SU-DHL-6 (cell line): ENCODE data around the gene DAP3.
"Not testable (repeated sequence)": the region's sequence is repeated elsewhere in the genome, so short reads cannot be mapped to it uniquely, and the experiment has no call there.

ENCODE experiments used
- H2AFZ ChIP-seq: fragments of 200-600 bp; sonication (generic); 2 replicates; pipeline ENCODE4 v1.6.1; 2014; ENCODE audit warnings: low read depth, mild to moderate bottlenecking, moderate library complexity, mixed read lengths, antibody characterized with exemption, low read length; ENCODE audit not compliant: severe bottlenecking
- H3F3A ChIP-seq: fragments of 200-600 bp; shearing (Covaris generic); 2 replicates; pipeline ENCODE4 v1.6.0; 2016; ENCODE audit warnings: antibody characterized with exemption, mild to moderate bottlenecking; ENCODE audit not compliant: insufficient read depth
- H3K27ac ChIP-seq: fragments of 200-600 bp; sonication (generic); 2 replicates; pipeline ENCODE4 v1.5.1; 2016; ENCODE audit warnings: low read depth, mild to moderate bottlenecking, low read length, moderate library complexity, mixed read lengths
- H3K27me3 ChIP-seq: fragments of 200-600 bp; sonication (generic), shearing (Covaris generic); 2 replicates; pipeline ENCODE4 v1.6.0; 2014; ENCODE audit warnings: mild to moderate bottlenecking, low read length
- H3K36me3 ChIP-seq: fragments of 200-600 bp; sonication (generic); 2 replicates; pipeline ENCODE4 v1.6.1; 2014; ENCODE audit warnings: mild to moderate bottlenecking, low read length, mixed read lengths
- H3K4me2 ChIP-seq: fragments of 300-600, 200-600 bp; shearing (Covaris generic), sonication (generic); 2 replicates; pipeline ENCODE4 v1.6.0; 2014; ENCODE audit warnings: low read length, low read depth, mild to moderate bottlenecking; ENCODE audit not compliant: poor library complexity, severe bottlenecking
- H3K4me3 ChIP-seq: fragments of 200-600 bp; sonication (generic); 2 replicates; pipeline ENCODE4 v1.5.1; 2014; ENCODE audit warnings: antibody characterized with exemption, low read length, mild to moderate bottlenecking, mixed read lengths; ENCODE audit not compliant: insufficient read depth, poor library complexity, severe bottlenecking
- H3K79me2 ChIP-seq: fragments of 200-600 bp; sonication (generic); 2 replicates; pipeline ENCODE4 v1.6.1; 2014; ENCODE audit warnings: mild to moderate bottlenecking, low read length, moderate library complexity; ENCODE audit not compliant: insufficient read depth
- H3K9ac ChIP-seq: fragments of 200-600 bp; sonication (generic); 2 replicates; pipeline ENCODE4 v1.7.0; 2014; ENCODE audit warnings: mild to moderate bottlenecking, low read length
- H3K9me2 ChIP-seq: fragments of 200-600 bp; sonication (generic); replicated peaks from 2 replicates; pipeline ENCODE4 v1.6.1; 2014; ENCODE audit warnings: low read length; ENCODE audit not compliant: insufficient read depth
- H3K9me3 ChIP-seq: fragments of 200-600 bp; sonication (generic); 2 replicates; pipeline ENCODE4 v1.6.1; 2014; ENCODE audit warnings: low read length, mixed read lengths; ENCODE audit not compliant: insufficient read depth
- H4K20me1 ChIP-seq: fragments of 200-600 bp; sonication (generic); 2 replicates; pipeline ENCODE4 v1.6.1; 2014; ENCODE audit warnings: low read depth, mild to moderate bottlenecking, antibody characterized with exemption, low read length, moderate library complexity, mixed read lengths
- EZH2phosphoT487 ChIP-seq: fragments of 200-600 bp; sonication (generic), shearing (Covaris generic); conservative IDR thresholded peaks from 2 replicates; pipeline ENCODE4 v1.6.1; 2018; ENCODE audit warnings: mild to moderate bottlenecking, antibody characterized with exemption, low read length, moderate library complexity, mixed read lengths
- TF ChIP-seq, protein P1 (sequence below): fragments of 200-600 bp; sonication (generic); IDR thresholded peaks from one replicate; pipeline ENCODE4 v1.5.1; 2017; ENCODE audit warnings: antibody characterized with exemption, mild to moderate bottlenecking, low read length, moderate library complexity; ENCODE audit not compliant: insufficient read depth, poor library complexity, severe bottlenecking

Gene DAP3

DNA sequence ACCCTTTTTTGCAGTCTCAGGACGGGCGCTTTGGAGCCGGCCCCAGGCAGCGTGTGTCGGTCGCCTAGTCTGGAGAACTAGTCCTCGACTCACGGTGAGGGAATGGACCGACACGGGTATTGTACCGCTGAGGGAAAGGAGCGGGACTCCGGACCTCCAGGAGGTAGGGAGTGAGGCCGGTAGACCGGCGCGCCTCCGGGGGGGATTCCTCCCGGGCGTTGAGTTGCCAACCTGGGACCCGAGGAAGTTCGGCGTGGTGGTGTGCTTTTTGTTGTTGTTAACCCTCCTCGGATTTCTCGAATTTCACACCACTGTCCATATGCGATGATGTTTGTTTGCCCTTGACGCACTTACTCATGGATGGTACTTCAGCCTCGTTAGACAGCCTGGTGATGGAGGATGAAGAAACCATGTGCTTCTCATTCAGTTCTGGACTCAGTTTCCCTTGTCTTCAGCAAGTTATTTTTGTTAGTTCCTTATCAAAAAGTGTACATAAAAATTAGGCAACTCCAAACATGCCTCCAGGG is at the start of gene DAP3:
Gene DAP3, plus strand, starts transcription at position 11 of the 527 bp plus-strand sequence. CDS start 20,689 bp downstream, outside the sequence.
- H3K27ac ChIP-seq, result peak within 1 kb of the TSS; percentile 82
- H3K9me2 ChIP-seq, H3F3A ChIP-seq, H4K20me1 ChIP-seq, H3K27me3 ChIP-seq: not testable (repeated sequence)
- H3K4me2 ChIP-seq, result peak within 1 kb of the TSS; percentile 61
- H3K79me2 ChIP-seq, result peaks cover 92% of the 10 kb centered on the region
- H3K9me3 ChIP-seq, result peaks cover 15% of the 10 kb centered on the region; the same call in 1 of the 2 replicates
- H3K4me3 ChIP-seq, result peak within 1 kb of the TSS; percentile 98
- peak within 1 kb of the TSS; percentile 98 for H3K9ac ChIP-seq
- H2AFZ ChIP-seq, result peak within 1 kb of the TSS; percentile 93
- peaks cover 29% of the 10 kb centered on the region for H3K36me3 ChIP-seq

DNA sequence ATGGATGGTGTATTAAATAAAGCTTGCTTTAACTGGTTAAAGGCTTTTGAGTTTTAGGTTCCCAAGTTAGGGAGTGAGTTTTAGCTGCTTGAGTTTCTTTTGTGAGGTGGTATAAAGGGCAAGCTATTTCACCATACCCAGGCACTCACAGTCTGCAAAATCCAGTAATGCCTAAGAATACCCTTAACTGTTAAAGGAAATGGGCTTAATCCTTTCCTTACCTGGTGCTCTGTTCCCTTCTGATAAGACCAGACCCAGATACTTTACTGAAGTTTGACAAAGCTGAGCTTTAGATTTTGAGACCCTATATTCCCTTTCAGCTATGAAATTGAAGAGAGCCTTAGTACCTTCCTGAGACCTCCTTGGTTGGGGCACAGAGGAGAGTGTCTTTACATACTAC is 48.5 kb upstream of the DAP3 start:
- TF ChIP-seq, protein P1, sequence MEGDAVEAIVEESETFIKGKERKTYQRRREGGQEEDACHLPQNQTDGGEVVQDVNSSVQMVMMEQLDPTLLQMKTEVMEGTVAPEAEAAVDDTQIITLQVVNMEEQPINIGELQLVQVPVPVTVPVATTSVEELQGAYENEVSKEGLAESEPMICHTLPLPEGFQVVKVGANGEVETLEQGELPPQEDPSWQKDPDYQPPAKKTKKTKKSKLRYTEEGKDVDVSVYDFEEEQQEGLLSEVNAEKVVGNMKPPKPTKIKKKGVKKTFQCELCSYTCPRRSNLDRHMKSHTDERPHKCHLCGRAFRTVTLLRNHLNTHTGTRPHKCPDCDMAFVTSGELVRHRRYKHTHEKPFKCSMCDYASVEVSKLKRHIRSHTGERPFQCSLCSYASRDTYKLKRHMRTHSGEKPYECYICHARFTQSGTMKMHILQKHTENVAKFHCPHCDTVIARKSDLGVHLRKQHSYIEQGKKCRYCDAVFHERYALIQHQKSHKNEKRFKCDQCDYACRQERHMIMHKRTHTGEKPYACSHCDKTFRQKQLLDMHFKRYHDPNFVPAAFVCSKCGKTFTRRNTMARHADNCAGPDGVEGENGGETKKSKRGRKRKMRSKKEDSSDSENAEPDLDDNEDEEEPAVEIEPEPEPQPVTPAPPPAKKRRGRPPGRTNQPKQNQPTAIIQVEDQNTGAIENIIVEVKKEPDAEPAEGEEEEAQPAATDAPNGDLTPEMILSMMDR, result no peak
- no peak for TF ChIP-seq EZH2phosphoT487
- H3K79me2 ChIP-seq, result no peaks in the 10 kb centered on the region
- H3K27me3 ChIP-seq, result no peaks in the 10 kb centered on the region
- H3K9ac ChIP-seq, result no peak overlapping the region
- no peak overlapping the region for H2AFZ ChIP-seq
- H3K9me2 ChIP-seq, result no peaks in the 10 kb centered on the region
- H3K36me3 ChIP-seq, result no peaks in the 10 kb centered on the region
- H3K27ac ChIP-seq, result no peak overlapping the region
- no peak overlapping the region for H3K4me2 ChIP-seq
- no peak overlapping the region for H3K4me3 ChIP-seq
- no peaks in the 10 kb centered on the region for H3F3A ChIP-seq
- H4K20me1 ChIP-seq, result no peaks in the 10 kb centered on the region
- H3K9me3 ChIP-seq, result peaks cover 17% of the 10 kb centered on the region; the same call in 1 of the 2 replicates

DNA sequence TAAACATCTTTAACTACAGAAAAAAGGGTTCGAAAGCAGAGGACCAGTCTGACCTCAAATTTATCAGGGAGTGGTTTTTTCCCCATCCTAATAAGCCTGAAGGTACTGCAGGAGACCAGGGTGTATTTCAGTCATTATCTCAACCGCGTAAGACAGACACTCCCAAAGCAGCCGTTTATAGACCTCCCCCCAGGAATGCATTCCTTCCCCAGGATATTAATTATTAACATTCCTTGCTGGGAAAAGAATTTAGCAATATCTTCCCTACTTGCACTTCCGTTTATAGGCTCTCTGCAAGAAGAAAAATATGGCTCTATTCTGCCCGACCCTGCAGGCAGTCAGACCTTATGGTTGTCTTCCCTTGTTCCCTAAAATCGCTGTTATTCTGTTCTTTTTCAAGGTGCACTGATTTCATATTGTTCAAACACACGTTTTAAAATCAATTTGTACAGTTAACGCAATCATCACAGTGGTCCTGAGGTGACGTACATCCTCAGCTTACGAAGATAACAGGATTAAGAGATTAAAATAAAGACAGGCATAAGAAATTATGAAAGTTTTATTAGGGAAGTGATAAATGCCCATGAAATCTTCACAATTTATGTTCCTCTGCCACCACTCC is 46.2 kb upstream of the DAP3 start:
- not testable (repeated sequence) for H3K27ac ChIP-seq, H3K27me3 ChIP-seq, H3K9me2 ChIP-seq, H3K4me3 ChIP-seq, H2AFZ ChIP-seq, H3K79me2 ChIP-seq, H3K4me2 ChIP-seq, H3F3A ChIP-seq, H3K9ac ChIP-seq, H3K36me3 ChIP-seq, H4K20me1 ChIP-seq
- H3K9me3 ChIP-seq, result peaks cover 17% of the 10 kb centered on the region; the same call in 1 of the 2 replicates

- no peaks in the 10 kb centered on the region for H3F3A ChIP-seq
- H3K27ac ChIP-seq, result no peak overlapping the region
- H3K9me3 ChIP-seq, result peaks cover 17% of the 10 kb centered on the region; the same call in 1 of the 2 replicates
- no peak overlapping the region for H3K9ac ChIP-seq
- TF ChIP-seq, protein P1, result no peak
- no peak for TF ChIP-seq EZH2phosphoT487
- no peaks in the 10 kb centered on the region for H3K36me3 ChIP-seq
- H2AFZ ChIP-seq, result no peak overlapping the region
- no peaks in the 10 kb centered on the region for H3K79me2 ChIP-seq
- no peaks in the 10 kb centered on the region for H3K9me2 ChIP-seq
- H3K4me3 ChIP-seq, result no peak overlapping the region
- H3K27me3 ChIP-seq, result no peaks in the 10 kb centered on the region
- H4K20me1 ChIP-seq, result no peaks in the 10 kb centered on the region
- no peak overlapping the region for H3K4me2 ChIP-seq
Observed at GRCh38 chr1:155643230-155643629, 45.7 kb upstream of the DAP3 start.
